IMR-90 (cell line): Measurements from ENCODE around the gene KMT2E. TPM values are rescaled to one million over a fixed set of nuclear protein-coding genes. Genes with fewer than 3 reads are reported as not detected.

Experiments used
- ATAC-seq: fragments of 200-7000 bp; cut with Tn5 transposase; 2 replicates; pipeline ENCODE4 v1.9.1; 2020; ENCODE audit warnings: low read depth, mild to moderate bottlenecking, moderate library complexity
- BruUV-seq: library from RNA; stranded (reverse); fragments of 400-500 nt; replicated peaks from 2 replicates; lab custom pipeline; 2021; lab: Mats Ljungman, UMichigan
- CTCF ChIA-PET: fragments of 300-600 bp; formaldehyde crosslinking; extraction: SDS; loops from one replicate; lab custom pipeline; 2021; ENCODE audit warnings: antibody characterized with exemption; lab: Yijun Ruan, JAX
- POLR2A ChIA-PET: fragments of 300-600 bp; sonication (Branson Sonifier 250); formaldehyde crosslinking; loops from one replicate; lab custom pipeline; 2022; ENCODE audit warnings: antibody characterized with exemption; ENCODE audit not compliant: unreplicated experiment; lab: Charles Lee
- DNase-seq: peaks from one replicate; pipeline ENCODE4 v3.0.0; 2013
- H2AFZ ChIP-seq: replicated peaks from 2 replicates; pipeline ENCODE3; 2013; ENCODE audit warnings: low read length, mild to moderate bottlenecking; ENCODE audit not compliant: poor library complexity
- H2AK5ac ChIP-seq: 2 replicates; pipeline ENCODE4 v1.6.1; 2013; ENCODE audit warnings: low read depth, low read length, inconsistent platforms
- H2AK9ac ChIP-seq: replicated peaks from 2 replicates; pipeline ENCODE3; 2013; ENCODE audit warnings: mild to moderate bottlenecking, low read depth, low read length, moderate library complexity; ENCODE audit not compliant: poor library complexity
- H2BK120ac ChIP-seq: 2 replicates; pipeline ENCODE4 v1.6.1; 2013; ENCODE audit warnings: low read depth, low read length, inconsistent platforms
- H2BK15ac ChIP-seq: 3 replicates; pipeline ENCODE4 v1.6.1; 2013; ENCODE audit warnings: low read depth, low read length, inconsistent platforms
- H2BK20ac ChIP-seq: 2 replicates; pipeline ENCODE4 v1.6.1; 2013; ENCODE audit warnings: low read depth, mild to moderate bottlenecking, inconsistent platforms, low read length, moderate library complexity
- H2BK5ac ChIP-seq: 2 replicates; pipeline ENCODE4 v1.6.1; 2013; ENCODE audit warnings: mild to moderate bottlenecking, low read depth, low read length, inconsistent platforms; ENCODE audit not compliant: poor library complexity, severe bottlenecking
- H3K14ac ChIP-seq: replicated peaks from 2 replicates; pipeline ENCODE4 v1.6.1; 2013; ENCODE audit warnings: low read depth, low read length, inconsistent platforms
- H3K18ac ChIP-seq: 2 replicates; pipeline ENCODE4 v1.6.1; 2013; ENCODE audit warnings: low read depth, low read length, control low read depth
- H3K23ac ChIP-seq: 2 replicates; pipeline ENCODE4 v1.6.1; 2013; ENCODE audit warnings: low read depth, low read length, inconsistent platforms
- H3K27ac ChIP-seq: 2 replicates; pipeline ENCODE4 v1.5.1; 2013; ENCODE audit warnings: mild to moderate bottlenecking, control low read depth, low read length; ENCODE audit not compliant: insufficient read depth
- H3K27me3 ChIP-seq: 2 replicates; pipeline ENCODE4 v1.6.1; 2013; ENCODE audit warnings: low read length; ENCODE audit not compliant: control insufficient read depth, insufficient read depth
- H3K36me3 ChIP-seq: 2 replicates; pipeline ENCODE4 v1.6.1; 2013; ENCODE audit warnings: low read length, mixed read lengths; ENCODE audit not compliant: control insufficient read depth, insufficient read depth
- H3K4ac ChIP-seq: 2 replicates; pipeline ENCODE4 v1.6.1; 2013; ENCODE audit warnings: low read depth, low read length, inconsistent platforms
- H3K4me1 ChIP-seq: 2 replicates; pipeline ENCODE4 v1.6.1; 2013; ENCODE audit warnings: low read length, mixed read lengths; ENCODE audit not compliant: control insufficient read depth, insufficient read depth
- H3K4me2 ChIP-seq: 2 replicates; pipeline ENCODE4 v1.6.1; 2013; ENCODE audit warnings: low read depth, mild to moderate bottlenecking, control low read depth, low read length, moderate library complexity
- H3K4me3 ChIP-seq: 2 replicates; pipeline ENCODE4 v1.5.1; 2013; ENCODE audit warnings: low read depth, mild to moderate bottlenecking, control low read depth, low read length, moderate library complexity; ENCODE audit not compliant: insufficient read depth
- H3K56ac ChIP-seq: 2 replicates; pipeline ENCODE4 v1.6.1; 2013; ENCODE audit warnings: low read length, inconsistent platforms; ENCODE audit not compliant: insufficient read depth; ENCODE audit errors: extremely low read depth
- H3K79me1 ChIP-seq, 2 experiments: 2 replicates each; pipeline ENCODE4 v1.6.1; 2013; ENCODE audit warnings: low read length in 2 of 2, inconsistent platforms in 1 of 2, low read depth in 1 of 2
- H3K9ac ChIP-seq: 2 replicates; pipeline ENCODE4 v1.6.1; 2013; ENCODE audit warnings: low read depth, low read length, control low read depth
- H3K9me1 ChIP-seq: 2 replicates; pipeline ENCODE4 v1.6.1; 2013; ENCODE audit warnings: low read length, inconsistent platforms; ENCODE audit not compliant: insufficient read depth
- H3K9me3 ChIP-seq: 2 replicates; pipeline ENCODE4 v1.6.1; 2013; ENCODE audit warnings: low read length; ENCODE audit not compliant: control insufficient read depth, insufficient read depth
- H4K20me1 ChIP-seq: 2 replicates; pipeline ENCODE4 v1.6.1; 2013; ENCODE audit warnings: low read length, inconsistent platforms; ENCODE audit not compliant: insufficient read depth
- H4K5ac ChIP-seq: 2 replicates; pipeline ENCODE4 v1.6.1; 2013; ENCODE audit warnings: mild to moderate bottlenecking, low read depth, low read length, control low read depth
- H4K8ac ChIP-seq, 2 experiments: 2 replicates each; pipeline ENCODE4 v1.6.1; 2013; ENCODE audit warnings: low read depth in 2 of 2, low read length in 2 of 2, control low read depth in 1 of 2, inconsistent platforms in 1 of 2
- H4K91ac ChIP-seq: 2 replicates; pipeline ENCODE4 v1.6.1; 2013; ENCODE audit warnings: low read depth, low read length, inconsistent platforms; ENCODE audit not compliant: insufficient read depth
- CEBPB ChIP-seq: IDR thresholded peaks from 2 replicates; pipeline ENCODE4 v1.6.1; 2012; ENCODE audit warnings: low read depth, low read length, improper control_type of control experiment
- ELK1 ChIP-seq: fragments of 150-350 bp; IDR thresholded peaks from 2 replicates; pipeline ENCODE4 v1.6.1; 2016; ENCODE audit warnings: low read depth, mild to moderate bottlenecking, low read length, moderate library complexity, borderline replicate concordance
- FOS ChIP-seq: fragments of 150-350 bp; IDR thresholded peaks from 2 replicates; pipeline ENCODE4 v1.6.1; 2016; ENCODE audit warnings: low read depth, low read length
- MAFK ChIP-seq: IDR thresholded peaks from 2 replicates; pipeline ENCODE4 v1.6.1; 2012; ENCODE audit warnings: low read depth, low read length, improper control_type of control experiment
- MXI1 ChIP-seq: IDR thresholded peaks from 2 replicates; pipeline ENCODE4 v1.6.1; 2012; ENCODE audit warnings: low read depth, mild to moderate bottlenecking, low read length, moderate library complexity, borderline replicate concordance
- NFE2L2 ChIP-seq: fragments of 150-350 bp; IDR thresholded peaks from 2 replicates; pipeline ENCODE4 v1.6.1; 2016; ENCODE audit warnings: low read depth, mild to moderate bottlenecking, low read length
- POLR2A ChIP-seq: IDR thresholded peaks from 2 replicates; pipeline ENCODE4 v1.6.1; 2012; ENCODE audit warnings: mild to moderate bottlenecking, low read depth, low read length
- RAD21 ChIP-seq: IDR thresholded peaks from 2 replicates; pipeline ENCODE4 v1.6.1; 2012; ENCODE audit warnings: low read length, improper control_type of control experiment
- RFX5 ChIP-seq: IDR thresholded peaks from 2 replicates; pipeline ENCODE4 v1.8.0; 2012; ENCODE audit warnings: low read depth, mild to moderate bottlenecking, low read length, moderate library complexity
- USF2 ChIP-seq: fragments of 150-350 bp; IDR thresholded peaks from 2 replicates; pipeline ENCODE4 v1.6.1; 2017; ENCODE audit warnings: mild to moderate bottlenecking, antibody characterized with exemption, low read length, low read depth
- WGBS, 2 experiments: methylation state at CpG; one replicate each; pipeline versions ENCODE4 v1.1.5 to v1.1.7; 2013; ENCODE audit warnings: missing lambda C conversion rate in 2 of 2; ENCODE audit not compliant: insufficient read length in 1 of 2; ENCODE audit errors: extremely low coverage in 2 of 2; 5-methylcytosine and 5-hydroxymethylcytosine counted together
- dilution Hi-C: fragments of 300-500 bp; cut with HindIII; formaldehyde crosslinking; loops from one replicate; pipeline ENCODE4 v1.14.3; 2018; ENCODE audit warnings: low sequenced_read_pairs; ENCODE audit not compliant: unreplicated experiment
- in situ Hi-C: fragments of 300-500 bp; cut with MboI; formaldehyde crosslinking; loops from 3 replicates; pipeline ENCODE4 v1.14.3; 2019; ENCODE audit warnings: low sequenced_read_pairs, inconsistent platforms, mixed read lengths
- intact Hi-C: fragments of 100-400 bp; cut with micrococcal nuclease; formaldehyde crosslinking; loops from 2 replicates; pipeline ENCODE4 v1.10.0; 2022
- polyA plus RNA-seq, 3 experiments: library from polyadenylated mRNA; depleted of rRNA; stranded (reverse); fragments of >200 nt; gene quantifications; 2 replicates each; pipeline ENCODE4 v1.2.3, GENCODE V29; 2012; ENCODE audit warnings: low replicate concordance in 1 of 3
- total RNA-seq: library from RNA; depleted of rRNA; stranded (reverse); fragments of >200 nt; gene quantifications from 2 replicates; pipeline ENCODE4 v1.2.3, GENCODE V29; 2012

KMT2E gene
- total and polyA plus RNA-seq, 2 of the 4 experiments (the other 2 are of a cell fraction), result 16.8 to 79.2 TPM

GRCh38 chr7:105060923-105061322 lies 46.9 kb downstream of the KMT2E start:
- Histone ChIP-seq H3K4ac (no peak overlapping the region), H3K79me1 (peaks cover 10 to 53% of the 10 kb centered on the region in 2 experiments; a peak in 3 of 4 replicates), H3K4me3 (no peak overlapping the region), H3K36me3 (peaks cover 17% of the 10 kb centered on the region), H3K9ac (no peak overlapping the region), H2AK9ac (no peak overlapping the region), H2BK15ac (no peak overlapping the region), H2AFZ (no peak overlapping the region), H4K8ac (no peak overlapping the region), H3K27ac (no peak overlapping the region), H4K5ac (no peak overlapping the region), H4K91ac (no peak overlapping the region), H2BK20ac (no peak overlapping the region), H4K20me1 (peaks cover 74% of the 10 kb centered on the region), H3K18ac (no peak overlapping the region), H3K14ac (no peak overlapping the region), H3K4me1 (peaks cover 3% of the 10 kb centered on the region; the same call in 1 of the 2 replicates), H3K9me3 (no peaks in the 10 kb centered on the region), H3K56ac (no peak overlapping the region), H2AK5ac (no peak overlapping the region), H3K9me1 (peaks cover 8% of the 10 kb centered on the region; the same call in 1 of the 2 replicates), H3K27me3 (no peaks in the 10 kb centered on the region), H2BK120ac (no peak overlapping the region), H3K23ac (no peak overlapping the region), H2BK5ac (no peak overlapping the region), H3K4me2 (peak overlapping the region; percentile 46; the same call in 1 of the 2 replicates)
- intact Hi-C loops, result no loop called here
- DNase-seq (peak; percentile 6), ATAC-seq (peak; percentile 69)
- dilution Hi-C loops, result no loop called here
- CTCF ChIA-PET, result no interaction called here
- POLR2A ChIA-PET, result no interaction called here
- in situ Hi-C loops, result no loop called here
- BruUV-seq, result no TSS peak
- WGBS, 2 experiments, result no CpG with 5 or more reads among the region's 3 CpGs
- TF ChIP-seq CEBPB, result no peak
- no peak for TF ChIP-seq RAD21
- TF ChIP-seq USF2, result no peak
- no peak for TF ChIP-seq MXI1
- no peak for TF ChIP-seq FOS
- no peak for TF ChIP-seq POLR2A
- no peak for TF ChIP-seq ELK1
- TF ChIP-seq NFE2L2, result no peak
- no peak for TF ChIP-seq RFX5
- no peak for TF ChIP-seq MAFK
